WTC11 (cell line): Measurements from ENCODE around the gene SLC44A1. TPM values are rescaled to one million over a fixed set of nuclear protein-coding genes. Genes with fewer than 3 reads are reported as not detected.

Experiments
- ATAC-seq: fragments of 200-7000 bp; cut with Tn5 transposase; 2 replicates; pipeline ENCODE4 v1.10.0; 2021; ENCODE audit warnings: mild to moderate bottlenecking, moderate library complexity
- CTCF ChIA-PET: fragments of 300-600 bp; sonication (Branson Sonifier 250); formaldehyde crosslinking; loops from one replicate; lab custom pipeline; 2021; ENCODE audit warnings: antibody characterized with exemption; lab: Charles Lee
- POLR2A ChIA-PET: fragments of 350-600 bp; sonication (Branson Sonifier 250); formaldehyde crosslinking; loops from one replicate; lab custom pipeline; 2021; ENCODE audit warnings: antibody characterized with exemption; lab: Charles Lee
- DNase-seq: peaks from one replicate; pipeline ENCODE4 v3.0.0; 2021; ENCODE audit warnings: low spot score
- H3K27ac Mint-ChIP-seq: 2 replicates; pipeline ENCODE4 v1.8.0; 2021; ENCODE audit warnings: mixed read lengths
- H3K27me3 Mint-ChIP-seq: 2 replicates; pipeline ENCODE4 v1.8.0; 2021; ENCODE audit warnings: low read depth, mild to moderate bottlenecking, moderate library complexity, mixed read lengths
- H3K36me3 Mint-ChIP-seq: 2 replicates; pipeline ENCODE4 v1.8.0; 2021; ENCODE audit warnings: mixed read lengths
- H3K4me1 Mint-ChIP-seq: 2 replicates; pipeline ENCODE4 v1.8.0; 2022; ENCODE audit warnings: mixed read lengths
- H3K4me3 Mint-ChIP-seq: 2 replicates; pipeline ENCODE4 v1.8.0; 2021; ENCODE audit warnings: mild to moderate bottlenecking, moderate library complexity, mixed read lengths
- H3K9me3 Mint-ChIP-seq: 2 replicates; pipeline ENCODE4 v1.8.0; 2021; ENCODE audit warnings: mixed read lengths
- CREM ChIP-seq: sonication (generic); formaldehyde crosslinking; IDR thresholded peaks from 2 replicates; pipeline ENCODE4 v1.8.1; 2022; ENCODE audit warnings: mild to moderate bottlenecking, missing genetic modification reagents, moderate library complexity
- FOXK1 ChIP-seq: sonication (generic); formaldehyde crosslinking; IDR thresholded peaks from 2 replicates; pipeline ENCODE4 v1.8.0; 2022; ENCODE audit warnings: mild to moderate bottlenecking, moderate library complexity, missing genetic modification reagents
- IRF2 ChIP-seq: sonication (generic); formaldehyde crosslinking; IDR thresholded peaks from 2 replicates; pipeline ENCODE4 v1.8.0; 2022; ENCODE audit warnings: low read depth, missing genetic modification reagents, borderline replicate concordance
- JAZF1 ChIP-seq: fragments of 250-450 bp; sonication (Bioruptor Pico); IDR thresholded peaks from 2 replicates; pipeline ENCODE4 v1.9.0; 2021; ENCODE audit warnings: moderate library complexity, mild to moderate bottlenecking, inconsistent platforms
- MXD4 ChIP-seq: fragments of 250-450 bp; sonication (Bioruptor Pico); IDR thresholded peaks from 2 replicates; pipeline ENCODE4 v1.8.0; 2021; ENCODE audit warnings: mild to moderate bottlenecking, moderate library complexity, borderline replicate concordance
- NR3C1 ChIP-seq: sonication (generic); formaldehyde crosslinking; conservative IDR thresholded peaks from 2 replicates; pipeline ENCODE4 v1.8.1; 2023; ENCODE audit warnings: low read depth, mild to moderate bottlenecking, missing genetic modification reagents
- SMAD3 ChIP-seq: sonication (generic); formaldehyde crosslinking; IDR thresholded peaks from 2 replicates; pipeline ENCODE4 v1.8.0; 2022; ENCODE audit warnings: missing genetic modification reagents, mild to moderate bottlenecking, borderline replicate concordance
- ZNF219 ChIP-seq: sonication (generic); formaldehyde crosslinking; IDR thresholded peaks from 2 replicates; pipeline ENCODE4 v1.8.0; 2023; ENCODE audit warnings: missing genetic modification reagents, mild to moderate bottlenecking, borderline replicate concordance
- ZNF263 ChIP-seq: sonication (generic); formaldehyde crosslinking; IDR thresholded peaks from 2 replicates; pipeline ENCODE4 v1.8.1; 2022; ENCODE audit warnings: low read depth, mild to moderate bottlenecking, moderate library complexity, missing genetic modification reagents
- ZNF317 ChIP-seq: sonication (generic); formaldehyde crosslinking; IDR thresholded peaks from 2 replicates; pipeline ENCODE4 v1.8.1; 2023; ENCODE audit warnings: low read depth, mild to moderate bottlenecking, moderate library complexity, missing genetic modification reagents, borderline replicate concordance
- ZNF416 ChIP-seq: fragments of 250-450 bp; sonication (Bioruptor Pico); IDR thresholded peaks from 2 replicates; pipeline ENCODE4 v1.9.0; 2021; ENCODE audit warnings: mild to moderate bottlenecking, inconsistent platforms
- total RNA-seq: library from RNA; stranded (reverse); gene quantifications from 3 replicates; pipeline ENCODE4 v1.2.3, GENCODE V29; 2021
- TF ChIP-seq, protein P1 (sequence below): sonication (generic); formaldehyde crosslinking; IDR thresholded peaks from 2 replicates; pipeline ENCODE4 v1.8.1; 2022; ENCODE audit warnings: low read depth, mild to moderate bottlenecking, moderate library complexity, missing genetic modification reagents, borderline replicate concordance
- TF ChIP-seq, protein P2 (sequence below): sonication (generic); formaldehyde crosslinking; IDR thresholded peaks from 2 replicates; pipeline ENCODE4 v1.8.0; 2022; ENCODE audit warnings: mild to moderate bottlenecking, missing genetic modification reagents
- TF ChIP-seq, protein P3 (sequence below): sonication (generic); formaldehyde crosslinking; conservative IDR thresholded peaks from 2 replicates; pipeline ENCODE4 v1.8.1; 2023; ENCODE audit warnings: mild to moderate bottlenecking, low read depth, missing genetic modification reagents, moderate library complexity
- TF ChIP-seq, protein P4 (sequence below): sonication (generic); formaldehyde crosslinking; IDR thresholded peaks from 2 replicates; pipeline ENCODE4 v1.8.1; 2022; ENCODE audit warnings: missing genetic modification reagents, borderline replicate concordance
- TF ChIP-seq, protein P5 (sequence below): sonication (generic); formaldehyde crosslinking; IDR thresholded peaks from 2 replicates; pipeline ENCODE4 v1.8.1; 2022; ENCODE audit warnings: mild to moderate bottlenecking, missing genetic modification reagents, moderate library complexity, borderline replicate concordance
- TF ChIP-seq, protein P6 (sequence below): sonication (generic); formaldehyde crosslinking; IDR thresholded peaks from 2 replicates; pipeline ENCODE4 v1.8.1; 2023; ENCODE audit warnings: mild to moderate bottlenecking, moderate library complexity, missing genetic modification reagents
- TF ChIP-seq, protein P7 (sequence below): sonication (generic); formaldehyde crosslinking; conservative IDR thresholded peaks from 2 replicates; pipeline ENCODE4 v1.8.1; 2022; ENCODE audit warnings: mild to moderate bottlenecking, missing genetic modification reagents
- TF ChIP-seq, protein P8 (sequence below): sonication (generic); formaldehyde crosslinking; IDR thresholded peaks from 2 replicates; pipeline ENCODE4 v1.8.1; 2023; ENCODE audit warnings: mild to moderate bottlenecking, missing genetic modification reagents, moderate library complexity
- TF ChIP-seq, protein P9 (sequence below): fragments of 250-450 bp; sonication (Bioruptor Pico); IDR thresholded peaks from 2 replicates; pipeline ENCODE4 v1.8.0; 2021; ENCODE audit warnings: mild to moderate bottlenecking

Gene SLC44A1
- total RNA-seq, 1 experiment from 2014 or later = 48.9 TPM

DNA sequence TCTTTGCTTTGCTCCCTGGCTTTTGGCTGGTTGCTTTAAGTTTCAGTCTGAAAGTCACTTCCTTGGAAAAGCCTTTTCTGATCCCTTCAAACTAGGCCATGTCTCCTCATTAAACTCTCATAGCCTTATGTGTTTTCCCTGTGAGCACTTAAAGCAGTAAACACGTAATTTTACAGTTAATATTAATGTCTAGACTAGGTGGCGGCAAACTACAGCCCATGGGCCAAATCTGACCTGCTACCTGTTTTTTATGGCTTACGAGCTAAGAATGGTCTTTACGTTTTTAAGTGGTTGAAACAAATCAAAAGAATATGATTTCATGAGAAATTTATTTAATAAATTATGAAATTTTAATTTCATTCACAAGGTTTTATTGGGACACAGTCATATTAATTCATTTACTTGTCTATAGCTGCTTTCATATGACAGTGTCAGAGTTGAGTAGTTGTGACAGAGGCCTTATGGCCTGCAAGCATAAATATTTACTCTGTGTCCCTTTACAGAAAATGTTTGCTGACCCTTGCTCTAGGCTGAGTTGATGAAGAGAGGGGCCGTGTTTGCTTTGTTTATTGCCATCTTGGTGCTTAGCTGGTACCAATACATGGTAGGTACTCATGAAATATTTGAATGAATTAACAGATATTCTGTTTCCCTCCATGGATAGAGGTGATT lies 7.4 kb downstream of the SLC44A1 start (continued):
- no peak for TF ChIP-seq NR3C1 (CRISPR knock-in tag)
- TF ChIP-seq, protein P1, sequence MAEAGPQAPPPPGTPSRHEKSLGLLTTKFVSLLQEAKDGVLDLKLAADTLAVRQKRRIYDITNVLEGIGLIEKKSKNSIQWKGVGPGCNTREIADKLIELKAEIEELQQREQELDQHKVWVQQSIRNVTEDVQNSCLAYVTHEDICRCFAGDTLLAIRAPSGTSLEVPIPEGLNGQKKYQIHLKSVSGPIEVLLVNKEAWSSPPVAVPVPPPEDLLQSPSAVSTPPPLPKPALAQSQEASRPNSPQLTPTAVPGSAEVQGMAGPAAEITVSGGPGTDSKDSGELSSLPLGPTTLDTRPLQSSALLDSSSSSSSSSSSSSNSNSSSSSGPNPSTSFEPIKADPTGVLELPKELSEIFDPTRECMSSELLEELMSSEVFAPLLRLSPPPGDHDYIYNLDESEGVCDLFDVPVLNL = no peak

DNA sequence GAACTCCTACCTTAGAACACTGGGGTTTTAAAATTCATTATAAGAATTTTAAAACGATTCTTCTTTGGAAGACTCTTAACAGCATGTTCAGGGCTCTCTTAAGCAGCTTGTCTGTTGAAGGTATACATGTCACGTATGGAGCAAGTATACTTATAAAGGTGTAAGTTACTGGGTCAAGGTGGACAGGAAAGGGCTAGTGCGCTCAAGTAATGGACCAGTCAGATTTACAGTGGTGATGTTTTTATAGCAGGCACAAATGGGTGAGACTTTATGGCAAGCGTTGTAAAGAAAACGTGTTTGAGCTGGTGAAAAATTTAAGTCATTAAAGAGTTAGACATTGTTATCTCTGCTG lies 7.9 kb downstream of the SLC44A1 start:
- H3K9me3 Mint-ChIP-seq = no peaks in the 10 kb centered on the region
- CTCF ChIA-PET = no interaction called here
- H3K27ac Mint-ChIP-seq = peak overlapping the region; percentile 31; the same call in 1 of the 2 replicates
- H3K27me3 Mint-ChIP-seq = no peaks in the 10 kb centered on the region
- no peak for DNase-seq
- peaks cover 48% of the 10 kb centered on the region for H3K4me1 Mint-ChIP-seq
- ATAC-seq = no peak
- POLR2A ChIA-PET = no interaction called here
- TF ChIP-seq ZNF416 (CRISPR knock-in tag) (no peak), SMAD3 (CRISPR knock-in tag) (no peak), ZNF263 (CRISPR knock-in tag) (no peak), FOXK1 (CRISPR knock-in tag) (no peak), JAZF1 (no peak), IRF2 (CRISPR knock-in tag) (no peak), ZNF219 (CRISPR knock-in tag) (no peak), MXD4 (no peak), ZNF317 (no peak), CREM (no peak)
- TF ChIP-seq, protein P2, sequence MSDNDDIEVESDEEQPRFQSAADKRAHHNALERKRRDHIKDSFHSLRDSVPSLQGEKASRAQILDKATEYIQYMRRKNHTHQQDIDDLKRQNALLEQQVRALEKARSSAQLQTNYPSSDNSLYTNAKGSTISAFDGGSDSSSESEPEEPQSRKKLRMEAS (CRISPR knock-in tag) = no peak
- TF ChIP-seq, protein P3, sequence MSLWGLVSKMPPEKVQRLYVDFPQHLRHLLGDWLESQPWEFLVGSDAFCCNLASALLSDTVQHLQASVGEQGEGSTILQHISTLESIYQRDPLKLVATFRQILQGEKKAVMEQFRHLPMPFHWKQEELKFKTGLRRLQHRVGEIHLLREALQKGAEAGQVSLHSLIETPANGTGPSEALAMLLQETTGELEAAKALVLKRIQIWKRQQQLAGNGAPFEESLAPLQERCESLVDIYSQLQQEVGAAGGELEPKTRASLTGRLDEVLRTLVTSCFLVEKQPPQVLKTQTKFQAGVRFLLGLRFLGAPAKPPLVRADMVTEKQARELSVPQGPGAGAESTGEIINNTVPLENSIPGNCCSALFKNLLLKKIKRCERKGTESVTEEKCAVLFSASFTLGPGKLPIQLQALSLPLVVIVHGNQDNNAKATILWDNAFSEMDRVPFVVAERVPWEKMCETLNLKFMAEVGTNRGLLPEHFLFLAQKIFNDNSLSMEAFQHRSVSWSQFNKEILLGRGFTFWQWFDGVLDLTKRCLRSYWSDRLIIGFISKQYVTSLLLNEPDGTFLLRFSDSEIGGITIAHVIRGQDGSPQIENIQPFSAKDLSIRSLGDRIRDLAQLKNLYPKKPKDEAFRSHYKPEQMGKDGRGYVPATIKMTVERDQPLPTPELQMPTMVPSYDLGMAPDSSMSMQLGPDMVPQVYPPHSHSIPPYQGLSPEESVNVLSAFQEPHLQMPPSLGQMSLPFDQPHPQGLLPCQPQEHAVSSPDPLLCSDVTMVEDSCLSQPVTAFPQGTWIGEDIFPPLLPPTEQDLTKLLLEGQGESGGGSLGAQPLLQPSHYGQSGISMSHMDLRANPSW (CRISPR knock-in tag) = no peak
- TF ChIP-seq, protein P4, sequence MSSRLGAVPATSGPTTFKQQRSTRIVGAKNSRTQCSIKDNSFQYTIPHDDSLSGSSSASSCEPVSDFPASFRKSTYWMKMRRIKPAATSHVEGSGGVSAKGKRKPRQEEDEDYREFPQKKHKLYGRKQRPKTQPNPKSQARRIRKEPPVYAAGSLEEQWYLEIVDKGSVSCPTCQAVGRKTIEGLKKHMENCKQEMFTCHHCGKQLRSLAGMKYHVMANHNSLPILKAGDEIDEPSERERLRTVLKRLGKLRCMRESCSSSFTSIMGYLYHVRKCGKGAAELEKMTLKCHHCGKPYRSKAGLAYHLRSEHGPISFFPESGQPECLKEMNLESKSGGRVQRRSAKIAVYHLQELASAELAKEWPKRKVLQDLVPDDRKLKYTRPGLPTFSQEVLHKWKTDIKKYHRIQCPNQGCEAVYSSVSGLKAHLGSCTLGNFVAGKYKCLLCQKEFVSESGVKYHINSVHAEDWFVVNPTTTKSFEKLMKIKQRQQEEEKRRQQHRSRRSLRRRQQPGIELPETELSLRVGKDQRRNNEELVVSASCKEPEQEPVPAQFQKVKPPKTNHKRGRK (CRISPR knock-in tag) = no peak
- TF ChIP-seq, protein P5, sequence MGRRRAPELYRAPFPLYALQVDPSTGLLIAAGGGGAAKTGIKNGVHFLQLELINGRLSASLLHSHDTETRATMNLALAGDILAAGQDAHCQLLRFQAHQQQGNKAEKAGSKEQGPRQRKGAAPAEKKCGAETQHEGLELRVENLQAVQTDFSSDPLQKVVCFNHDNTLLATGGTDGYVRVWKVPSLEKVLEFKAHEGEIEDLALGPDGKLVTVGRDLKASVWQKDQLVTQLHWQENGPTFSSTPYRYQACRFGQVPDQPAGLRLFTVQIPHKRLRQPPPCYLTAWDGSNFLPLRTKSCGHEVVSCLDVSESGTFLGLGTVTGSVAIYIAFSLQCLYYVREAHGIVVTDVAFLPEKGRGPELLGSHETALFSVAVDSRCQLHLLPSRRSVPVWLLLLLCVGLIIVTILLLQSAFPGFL (CRISPR knock-in tag) = no peak
- TF ChIP-seq, protein P6, sequence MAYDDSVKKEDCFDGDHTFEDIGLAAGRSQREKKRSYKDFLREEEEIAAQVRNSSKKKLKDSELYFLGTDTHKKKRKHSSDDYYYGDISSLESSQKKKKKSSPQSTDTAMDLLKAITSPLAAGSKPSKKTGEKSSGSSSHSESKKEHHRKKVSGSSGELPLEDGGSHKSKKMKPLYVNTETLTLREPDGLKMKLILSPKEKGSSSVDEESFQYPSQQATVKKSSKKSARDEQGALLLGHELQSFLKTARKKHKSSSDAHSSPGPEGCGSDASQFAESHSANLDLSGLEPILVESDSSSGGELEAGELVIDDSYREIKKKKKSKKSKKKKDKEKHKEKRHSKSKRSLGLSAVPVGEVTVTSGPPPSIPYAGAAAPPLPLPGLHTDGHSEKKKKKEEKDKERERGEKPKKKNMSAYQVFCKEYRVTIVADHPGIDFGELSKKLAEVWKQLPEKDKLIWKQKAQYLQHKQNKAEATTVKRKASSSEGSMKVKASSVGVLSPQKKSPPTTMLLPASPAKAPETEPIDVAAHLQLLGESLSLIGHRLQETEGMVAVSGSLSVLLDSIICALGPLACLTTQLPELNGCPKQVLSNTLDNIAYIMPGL (CRISPR knock-in tag) = no peak
- TF ChIP-seq, protein P7, sequence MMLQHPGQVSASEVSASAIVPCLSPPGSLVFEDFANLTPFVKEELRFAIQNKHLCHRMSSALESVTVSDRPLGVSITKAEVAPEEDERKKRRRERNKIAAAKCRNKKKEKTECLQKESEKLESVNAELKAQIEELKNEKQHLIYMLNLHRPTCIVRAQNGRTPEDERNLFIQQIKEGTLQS (CRISPR knock-in tag) = no peak
- TF ChIP-seq, protein P8, sequence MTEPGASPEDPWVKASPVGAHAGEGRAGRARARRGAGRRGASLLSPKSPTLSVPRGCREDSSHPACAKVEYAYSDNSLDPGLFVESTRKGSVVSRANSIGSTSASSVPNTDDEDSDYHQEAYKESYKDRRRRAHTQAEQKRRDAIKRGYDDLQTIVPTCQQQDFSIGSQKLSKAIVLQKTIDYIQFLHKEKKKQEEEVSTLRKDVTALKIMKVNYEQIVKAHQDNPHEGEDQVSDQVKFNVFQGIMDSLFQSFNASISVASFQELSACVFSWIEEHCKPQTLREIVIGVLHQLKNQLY (CRISPR knock-in tag) = no peak
- TF ChIP-seq, protein P9, sequence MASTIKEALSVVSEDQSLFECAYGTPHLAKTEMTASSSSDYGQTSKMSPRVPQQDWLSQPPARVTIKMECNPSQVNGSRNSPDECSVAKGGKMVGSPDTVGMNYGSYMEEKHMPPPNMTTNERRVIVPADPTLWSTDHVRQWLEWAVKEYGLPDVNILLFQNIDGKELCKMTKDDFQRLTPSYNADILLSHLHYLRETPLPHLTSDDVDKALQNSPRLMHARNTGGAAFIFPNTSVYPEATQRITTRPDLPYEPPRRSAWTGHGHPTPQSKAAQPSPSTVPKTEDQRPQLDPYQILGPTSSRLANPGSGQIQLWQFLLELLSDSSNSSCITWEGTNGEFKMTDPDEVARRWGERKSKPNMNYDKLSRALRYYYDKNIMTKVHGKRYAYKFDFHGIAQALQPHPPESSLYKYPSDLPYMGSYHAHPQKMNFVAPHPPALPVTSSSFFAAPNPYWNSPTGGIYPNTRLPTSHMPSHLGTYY (CRISPR knock-in tag) = no peak
- no peak overlapping the region for H3K4me3 Mint-ChIP-seq
- H3K36me3 Mint-ChIP-seq = no peaks in the 10 kb centered on the region
